Measurements from ENCODE around the gene GPR137. TPM values are rescaled to one million over a fixed set of nuclear protein-coding genes. Genes with fewer than 3 reads are reported as not detected.

Gene GPR137
- total and polyA plus RNA-seq, 12 donors: 16.4 to 43.0 (median 24.3) TPM

DNA sequence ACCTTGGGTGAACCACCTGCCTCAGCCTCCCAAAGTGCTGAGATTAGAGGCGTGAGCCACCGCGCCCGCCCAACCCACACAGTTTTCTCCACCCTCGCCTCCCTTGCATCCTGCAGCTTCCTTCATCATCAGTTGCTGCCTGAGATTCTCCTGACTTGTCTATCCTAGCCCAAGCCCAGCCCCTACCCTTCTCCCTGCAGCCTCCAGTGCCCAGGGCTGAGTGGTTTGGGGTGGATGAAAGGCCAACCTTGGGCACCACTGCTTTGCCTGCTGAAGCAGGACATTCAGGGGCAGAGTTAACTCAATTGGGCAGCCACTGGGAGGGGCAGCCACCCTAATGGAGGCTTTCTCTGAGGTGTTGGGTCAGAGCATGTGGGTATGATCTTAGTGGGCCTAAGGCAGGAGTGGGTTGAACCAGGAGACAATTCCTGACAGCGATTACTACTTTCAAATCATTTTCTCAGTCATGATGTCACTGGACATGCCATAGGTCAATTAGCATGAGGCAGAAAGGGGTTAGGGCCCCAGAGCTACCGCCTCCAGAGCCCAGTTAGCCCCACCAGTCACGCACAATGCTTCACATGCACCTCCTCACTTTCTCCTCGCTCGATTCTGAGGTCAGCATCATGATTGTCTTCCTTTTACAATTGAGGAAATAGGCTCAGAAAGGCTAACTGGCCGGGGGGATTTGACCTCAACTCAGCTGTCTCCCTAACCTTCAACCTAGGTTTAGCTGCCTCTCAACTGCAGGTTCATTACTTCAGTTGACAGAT lies 45.8 kb upstream of the GPR137 start:
- TF ChIP-seq, protein P1, sequence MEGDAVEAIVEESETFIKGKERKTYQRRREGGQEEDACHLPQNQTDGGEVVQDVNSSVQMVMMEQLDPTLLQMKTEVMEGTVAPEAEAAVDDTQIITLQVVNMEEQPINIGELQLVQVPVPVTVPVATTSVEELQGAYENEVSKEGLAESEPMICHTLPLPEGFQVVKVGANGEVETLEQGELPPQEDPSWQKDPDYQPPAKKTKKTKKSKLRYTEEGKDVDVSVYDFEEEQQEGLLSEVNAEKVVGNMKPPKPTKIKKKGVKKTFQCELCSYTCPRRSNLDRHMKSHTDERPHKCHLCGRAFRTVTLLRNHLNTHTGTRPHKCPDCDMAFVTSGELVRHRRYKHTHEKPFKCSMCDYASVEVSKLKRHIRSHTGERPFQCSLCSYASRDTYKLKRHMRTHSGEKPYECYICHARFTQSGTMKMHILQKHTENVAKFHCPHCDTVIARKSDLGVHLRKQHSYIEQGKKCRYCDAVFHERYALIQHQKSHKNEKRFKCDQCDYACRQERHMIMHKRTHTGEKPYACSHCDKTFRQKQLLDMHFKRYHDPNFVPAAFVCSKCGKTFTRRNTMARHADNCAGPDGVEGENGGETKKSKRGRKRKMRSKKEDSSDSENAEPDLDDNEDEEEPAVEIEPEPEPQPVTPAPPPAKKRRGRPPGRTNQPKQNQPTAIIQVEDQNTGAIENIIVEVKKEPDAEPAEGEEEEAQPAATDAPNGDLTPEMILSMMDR (IDR thresholded peaks at IDR 0.05): no peak
- WGBS, 2 donors: 85 to 87% methylated on average over 11 of the region's 11 CpGs
- Histone ChIP-seq H3K9me3 (no peaks in the 10 kb centered on the region), H3K36me3 (peaks cover 0 to 49% (median 14%) of the 10 kb centered on the region in 9 donors), H3K27ac (peak overlapping the region; percentile 90 to 100 (median 98)), H3K4me3 (peak overlapping the region; percentile 33 to 99 (median 88)), H3K27me3 (no peaks in the 10 kb centered on the region), H3K4me1 (peaks cover 13 to 68% (median 35%) of the 10 kb centered on the region in 9 donors)
- intact Hi-C loops (cut with DNase I): loop anchor here in 1 of 10 donors (2.0 kb wide), 1 partner anchor 31 kb away; no protein-coding TSS in a partner anchor
- DNase-seq (no peak), ATAC-seq (no peak)

DNA sequence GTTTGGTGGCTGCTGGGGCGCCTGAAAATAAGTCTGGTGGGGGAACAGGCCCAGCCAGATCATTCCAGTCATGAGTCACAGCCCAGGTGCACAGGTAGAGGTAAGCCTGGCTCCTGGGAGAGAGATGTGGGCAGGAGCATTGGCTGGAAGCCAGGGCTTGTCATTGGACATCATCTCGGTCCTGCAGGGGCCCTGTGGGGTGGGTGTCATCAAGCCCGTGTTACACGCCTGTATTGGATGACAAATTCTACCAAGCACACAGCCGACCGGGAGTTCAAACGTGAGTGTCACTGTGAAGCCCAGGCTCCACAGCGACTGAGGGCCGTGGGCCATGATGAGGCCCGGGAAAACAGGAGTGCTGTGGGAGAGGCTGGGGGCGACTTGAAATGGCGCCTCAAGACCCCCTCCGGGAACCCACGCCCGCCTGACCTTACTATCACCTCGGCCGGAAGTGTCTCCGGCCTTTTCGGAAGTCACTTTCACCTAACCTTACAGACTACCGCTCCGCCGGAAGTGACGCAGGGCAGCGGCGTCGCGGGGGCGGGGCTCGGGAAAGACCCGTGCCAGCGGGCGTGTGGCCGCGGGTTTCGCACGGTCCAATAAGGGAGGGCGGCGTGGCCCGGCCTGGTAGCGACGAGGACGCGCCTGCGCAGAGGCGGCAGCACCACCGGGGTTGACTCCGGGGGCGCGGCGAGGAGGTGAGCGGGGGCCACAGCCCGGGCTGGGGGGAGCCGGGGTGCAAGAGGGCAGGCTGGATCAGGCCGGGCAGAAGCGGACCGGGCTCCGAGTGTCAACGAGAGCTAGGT lies 45.0 kb upstream of the GPR137 start, which contains the start of gene FKBP2:
TSS of gene FKBP2 (plus strand) at position 661 of the 806 bp plus-strand sequence. CDS start 1,293 bp downstream, outside the sequence.
- H3K4me1 ChIP-seq: peaks cover 11 to 68% (median 35%) of the 10 kb centered on the region in 9 donors
- 1 to 2% methylated on average over 58 of the region's 58 CpGs for WGBS, 2 donors
- intact Hi-C loops (cut with DNase I): loop anchor here in 3 of 10 donors (1.0 to 2.0 kb wide), 2 partner anchors 30 kb away; no protein-coding TSS in a partner anchor
- DNase-seq: peak; percentile 96 to 98
- TF ChIP-seq, protein P1 (IDR thresholded peaks at IDR 0.05): no peak
- H3K27ac ChIP-seq: peak within 1 kb of the TSS; percentile 95 to 100 (median 98)
- H3K36me3 ChIP-seq: peaks cover 0 to 50% (median 14%) of the 10 kb centered on the region in 9 donors
- peak within 1 kb of the TSS; percentile 73 to 99 (median 88) for H3K4me3 ChIP-seq
- no peaks in the 10 kb centered on the region for H3K27me3 ChIP-seq
- ATAC-seq: peak; percentile 75 to 84 (median 80)
- H3K9me3 ChIP-seq: no peaks in the 10 kb centered on the region

DNA sequence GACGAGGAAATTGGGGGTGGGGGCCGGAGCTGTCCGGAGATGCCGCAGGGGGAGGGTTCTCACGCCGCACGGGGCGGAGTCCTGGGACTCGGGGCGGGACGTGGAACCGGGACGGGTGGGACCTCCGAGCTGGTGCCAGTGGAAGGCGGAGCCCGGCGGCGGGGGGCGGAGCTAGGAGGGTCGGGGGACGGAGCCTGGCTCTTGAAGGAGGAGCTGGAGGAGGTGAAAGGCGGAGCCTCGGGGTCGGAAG lies 44.5 kb upstream of the GPR137 start:
- DNase-seq (peak; percentile 100), ATAC-seq (peak; percentile 82 to 94 (median 90))
- no peaks in the 10 kb centered on the region for H3K27me3 ChIP-seq
- WGBS, 2 donors: 0 to 1% methylated on average over 22 to 23 of the region's 24 CpGs
- H3K27ac ChIP-seq: peak overlapping the region; percentile 90 to 100 (median 98)
- TF ChIP-seq, protein P1 (IDR thresholded peaks at IDR 0.05): no peak
- H3K36me3 ChIP-seq: peaks cover 0 to 48% (median 14%) of the 10 kb centered on the region in 9 donors
- no peaks in the 10 kb centered on the region for H3K9me3 ChIP-seq
- peaks cover 15 to 66% (median 38%) of the 10 kb centered on the region in 9 donors for H3K4me1 ChIP-seq
- H3K4me3 ChIP-seq: peak overlapping the region; percentile 33 to 99 (median 88)
- intact Hi-C loops (cut with DNase I): loop anchor here in 3 of 10 donors (1.0 to 2.0 kb wide), 2 partner anchors 29 to 30 kb away; no protein-coding TSS in a partner anchor

Measured in heart right ventricle (tissue), 16 donors.